ENCODE data around the gene PTPRM. TPM values are rescaled to one million over a fixed set of nuclear protein-coding genes. Genes with fewer than 3 reads are reported as not detected.

Gene PTPRM
- total RNA-seq, 1 experiment from 2014 or later: 14.5 TPM

DNA sequence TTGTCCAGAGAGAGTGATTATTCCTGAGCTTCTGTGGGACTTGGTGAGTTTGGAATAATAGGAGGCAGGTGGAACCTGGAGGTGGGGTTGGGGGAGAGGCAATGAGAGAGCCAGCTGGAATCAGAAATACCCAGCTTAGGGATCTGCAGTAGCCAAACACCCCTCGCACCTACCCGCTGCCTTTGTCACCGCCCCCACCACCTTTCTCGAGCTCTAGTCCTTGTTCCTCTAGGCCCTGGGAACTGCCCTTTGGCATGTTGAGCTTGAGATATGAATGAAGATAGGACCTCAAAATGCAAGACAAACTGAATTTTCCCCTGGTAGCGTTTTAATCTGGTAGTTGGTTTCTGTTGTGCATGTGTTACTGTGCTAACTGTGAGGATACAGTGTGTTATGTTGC, 242.9 kb downstream of the PTPRM start:
- DNase-seq (ENCODE audit: low read depth, low spot score) (no peak), ATAC-seq (no peak)
- Histone ChIP-seq H3K4me1 (ENCODE audit: control insufficient read depth in 1 of 2, insufficient read depth in 2 of 2, low read length in 2 of 2) (peaks cover 2 to 8% of the 10 kb centered on the region in 2 experiments; a peak in 2 of 4 replicates), H2AFZ (ENCODE audit: low read depth, low read length, poor library complexity, severe bottlenecking) (no peak overlapping the region), H3K27me3 (ENCODE audit: insufficient read depth, low read length) (0 out of 2 replicates have a peak, but pooled peaks cover 8% of the 10 kb centered on the region), H3K9ac (ENCODE audit: low read length) (no peak overlapping the region), H3K9me2 (ENCODE audit: insufficient read depth) (no peaks in the 10 kb centered on the region), H3K4me3 (replicated peaks in 1 of 2; ENCODE audit: low read depth in 1 of 2, low read length in 2 of 2) (no peak overlapping the region), H3K4me2 (ENCODE audit: low read length) (no peak overlapping the region), H3K36me3 (ENCODE audit: control insufficient read depth in 1 of 2, insufficient read depth in 2 of 2, low read length in 2 of 2) (no peaks in the 10 kb centered on the region), H3K27ac (ENCODE audit: low read depth, low read length) (no peak overlapping the region), H3K9me3 (ENCODE audit: control insufficient read depth in 1 of 2, insufficient read depth in 1 of 2, low read depth in 1 of 2, low read length in 2 of 2) (peaks cover 9 to 10% of the 10 kb centered on the region in 2 experiments; a peak in 2 of 4 replicates), H3K79me2 (ENCODE audit: insufficient read depth, low read length) (no peaks in the 10 kb centered on the region), H4K20me1 (ENCODE audit: insufficient read depth) (no peaks in the 10 kb centered on the region)
- intact Hi-C loops (cut with micrococcal nuclease): no loop called here
- ChIA-PET RAD21 (ENCODE audit: low non-redundant PET in 1 of 2, low total read pairs in 2 of 2, uncharacterized antibody in 2 of 2, unreplicated experiment in 2 of 2) (no interaction called here), POLR2A (no interaction called here), CTCF (interaction anchor here (1.0 kb wide), 1 partner anchor 20 kb away, joined by 7 read pairs; no protein-coding TSS in a partner anchor)
- BruUV-seq (replicated peaks): no TSS peak
- TF ChIP-seq, protein P1, sequence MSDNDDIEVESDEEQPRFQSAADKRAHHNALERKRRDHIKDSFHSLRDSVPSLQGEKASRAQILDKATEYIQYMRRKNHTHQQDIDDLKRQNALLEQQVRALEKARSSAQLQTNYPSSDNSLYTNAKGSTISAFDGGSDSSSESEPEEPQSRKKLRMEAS (IDR thresholded peaks at IDR 0.05): no peak
- TF ChIP-seq SP1 (IDR thresholded peaks at IDR 0.05; ENCODE audit: low read depth) (no peak), EZH2 (IDR thresholded peaks at IDR 0.05) (no peak), ELF1 (IDR thresholded peaks at IDR 0.05; ENCODE audit: borderline replicate concordance, low read depth) (no peak), SIN3A (IDR thresholded peaks at IDR 0.05; ENCODE audit: low read depth) (no peak), EZH2phosphoT487 (IDR thresholded peaks at IDR 0.05; ENCODE audit: borderline replicate concordance) (no peak), ZFX (IDR thresholded peaks at IDR 0.05) (no peak), RAD21 (IDR thresholded peaks at IDR 0.05; ENCODE audit: low read depth) (no peak), YY1 (IDR thresholded peaks at IDR 0.05; ENCODE audit: extremely low read depth, insufficient replicate concordance, low read depth, low read length) (no peak), EGR1 (IDR thresholded peaks at IDR 0.05; ENCODE audit: low read depth) (no peak), ZNF274 (IDR thresholded peaks at IDR 0.05; ENCODE audit: low read depth, low read length) (no peak)
- TF ChIP-seq, protein P2, sequence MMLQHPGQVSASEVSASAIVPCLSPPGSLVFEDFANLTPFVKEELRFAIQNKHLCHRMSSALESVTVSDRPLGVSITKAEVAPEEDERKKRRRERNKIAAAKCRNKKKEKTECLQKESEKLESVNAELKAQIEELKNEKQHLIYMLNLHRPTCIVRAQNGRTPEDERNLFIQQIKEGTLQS (IDR thresholded peaks at IDR 0.05): no peak

Measured in HCT116 (cell line).